ENCODE data around the gene GUCA1C. TPM values are rescaled to one million over a fixed set of nuclear protein-coding genes. Genes with fewer than 3 reads are reported as not detected.

GUCA1C gene
- total RNA-seq, 2 donors from 2014 or later = not detected

GRCh38 chr3:108887121-108887520 is 66.6 kb downstream of the GUCA1C start:
- H3K9me3 Mint-ChIP-seq = no peaks in the 10 kb centered on the region

GRCh38 chr3:108883373-108883772 is 70.3 kb downstream of the GUCA1C start:
- ATAC-seq (no peak), DNase-seq (ENCODE audit: low spot score) (no peak)
- H3K9me3 Mint-ChIP-seq = no peaks in the 10 kb centered on the region
- H3K4me1 Mint-ChIP-seq (ENCODE audit: low read depth in 2 of 2) = no peaks in the 10 kb centered on the region
- H3K27me3 Mint-ChIP-seq = peaks cover 0 to 17% of the 10 kb centered on the region in 2 donors
- no peaks in the 10 kb centered on the region for H3K36me3 Mint-ChIP-seq
- H3K27ac Mint-ChIP-seq = no peak overlapping the region
- H3K4me3 Mint-ChIP-seq = no peak overlapping the region

More at GRCh38 chr3:108887121-108887520, 66.6 kb downstream of the GUCA1C start:
- H3K36me3 Mint-ChIP-seq = no peaks in the 10 kb centered on the region
- no peak overlapping the region for H3K4me3 Mint-ChIP-seq
- no peak for ATAC-seq
- peaks cover 0 to 10% of the 10 kb centered on the region in 2 donors for H3K27me3 Mint-ChIP-seq
- H3K27ac Mint-ChIP-seq = no peak overlapping the region
- no peak for DNase-seq (ENCODE audit: low spot score)
- H3K4me1 Mint-ChIP-seq (ENCODE audit: low read depth in 2 of 2) = no peaks in the 10 kb centered on the region

GRCh38 chr3:108882762-108883161 is 70.9 kb downstream of the GUCA1C start:
- no peak for DNase-seq (ENCODE audit: low spot score)
- no peaks in the 10 kb centered on the region for H3K36me3 Mint-ChIP-seq
- no peak for ATAC-seq
- no peaks in the 10 kb centered on the region for H3K4me1 Mint-ChIP-seq (ENCODE audit: low read depth in 2 of 2)
- no peak overlapping the region for H3K27ac Mint-ChIP-seq
- peaks cover 0 to 16% of the 10 kb centered on the region in 2 donors for H3K27me3 Mint-ChIP-seq
- H3K4me3 Mint-ChIP-seq = no peak overlapping the region
- H3K9me3 Mint-ChIP-seq = no peaks in the 10 kb centered on the region

- ATAC-seq = no peak
- no peaks in the 10 kb centered on the region for H3K4me1 Mint-ChIP-seq (ENCODE audit: low read depth in 2 of 2)
- no peak overlapping the region for H3K4me3 Mint-ChIP-seq
- no peak overlapping the region for H3K27ac Mint-ChIP-seq
- no peaks in the 10 kb centered on the region for H3K36me3 Mint-ChIP-seq
- H3K27me3 Mint-ChIP-seq = peaks cover 0 to 13% of the 10 kb centered on the region in 2 donors
- DNase-seq (ENCODE audit: low spot score) = no peak
- peaks cover 1% of the 10 kb centered on the region for H3K9me3 Mint-ChIP-seq
Observed at GRCh38 chr3:108879915-108880314, 73.8 kb downstream of the GUCA1C start.

GRCh38 chr3:108877901-108878300 is 75.8 kb downstream of the GUCA1C start:
- DNase-seq (ENCODE audit: low spot score) (no peak), ATAC-seq (no peak)
- H3K36me3 Mint-ChIP-seq = no peaks in the 10 kb centered on the region
- H3K27me3 Mint-ChIP-seq = peaks cover 0 to 14% of the 10 kb centered on the region in 2 donors
- H3K9me3 Mint-ChIP-seq = peaks cover 2% of the 10 kb centered on the region
- H3K4me1 Mint-ChIP-seq (ENCODE audit: low read depth in 2 of 2) = no peaks in the 10 kb centered on the region
- no peak overlapping the region for H3K27ac Mint-ChIP-seq
- H3K4me3 Mint-ChIP-seq = no peak overlapping the region

- no peak overlapping the region for H3K27ac Mint-ChIP-seq
- no peaks in the 10 kb centered on the region for H3K36me3 Mint-ChIP-seq
Observed at GRCh38 chr3:108863799-108864135, 89.9 kb downstream of the GUCA1C start.

GRCh38 chr3:108862865-108863798 is 90.5 kb downstream of the GUCA1C start:
- Mint-ChIP-seq H3K36me3 (no peaks in the 10 kb centered on the region), H3K27me3 (no peaks in the 10 kb centered on the region), H3K4me1 (ENCODE audit: low read depth in 2 of 2) (peaks cover 6 to 10% of the 10 kb centered on the region in 2 donors), H3K27ac (peak overlapping the region; percentile 65 to 67), H3K4me3 (peak overlapping the region; percentile 51), H3K9me3 (no peaks in the 10 kb centered on the region)
- DNase-seq (ENCODE audit: low spot score) (no peak), ATAC-seq (peak; percentile 36 to 52)

More at GRCh38 chr3:108863799-108864135, 89.9 kb downstream of the GUCA1C start:
- H3K27me3 Mint-ChIP-seq = no peaks in the 10 kb centered on the region
- H3K4me1 Mint-ChIP-seq (ENCODE audit: low read depth in 2 of 2) = peaks cover 6 to 10% of the 10 kb centered on the region in 2 donors
- H3K4me3 Mint-ChIP-seq = no peak overlapping the region
- no peaks in the 10 kb centered on the region for H3K9me3 Mint-ChIP-seq
- no peak for DNase-seq (ENCODE audit: low spot score)
- ATAC-seq = no peak

GRCh38 chr3:108861401-108861800 is 92.3 kb downstream of the GUCA1C start:
- Mint-ChIP-seq H3K9me3 (no peaks in the 10 kb centered on the region), H3K36me3 (no peaks in the 10 kb centered on the region), H3K27ac (no peak overlapping the region), H3K4me1 (ENCODE audit: low read depth in 2 of 2) (peaks cover 6 to 10% of the 10 kb centered on the region in 2 donors), H3K4me3 (no peak overlapping the region), H3K27me3 (no peaks in the 10 kb centered on the region)
- DNase-seq (ENCODE audit: low spot score) = no peak
- no peak for ATAC-seq

Other genes starting within 250 kb of the GUCA1C start
- not detected for gene RETNLB, start 196.5 kb downstream of the GUCA1C start, total RNA-seq
- gene TRAT1, start 131.1 kb downstream of the GUCA1C start, total RNA-seq = 1 to 10 TPM; 2.7 to 3.0 TPM
- not detected for gene MORC1, start 164.3 kb upstream of the GUCA1C start, total RNA-seq
- gene C3orf85, start 182.8 kb upstream of the GUCA1C start, total RNA-seq = not detected

Measured in natural killer cell treated with Interleukin-12 subunit alpha and Interleukin-12 subunit beta and Interleukin-15 and Interleukin-18, amount 100 ng/mL, for 72 hours (primary cell).